ENCODE measurements around the gene BCAS1. TPM values are rescaled to one million over a fixed set of nuclear protein-coding genes. Genes with fewer than 3 reads are reported as not detected.

The BCAS1 gene
- total and polyA plus RNA-seq, 10 donors = 0.23 to 1.3 (median 0.55) TPM; not detected in 2

GRCh38 chr20:54093423-54094267 is 23.3 kb upstream of the BCAS1 start:
- H3K9me3 ChIP-seq = no peaks in the 10 kb centered on the region
- no peak for TF ChIP-seq POLR2AphosphoS5 (IDR thresholded peaks at IDR 0.05)
- TF ChIP-seq POLR2A (IDR thresholded peaks at IDR 0.05) = no peak
- TF ChIP-seq CTCF (IDR thresholded peaks at IDR 0.05 in 8 of 11, conservative IDR thresholded peaks at IDR 0.05 in 3 of 11) = no peak
- no peak for DNase-seq
- intact Hi-C loops (cut with DNase I; ENCODE audit: low total_unique reads) = no loop called here
- WGBS, 5 donors = 58 to 75% (median 65%) methylated on average over 9 of the region's 9 CpGs
- peaks cover 0 to 14% (median 0%) of the 10 kb centered on the region in 7 donors for H3K27me3 ChIP-seq (replicated peaks in 1 of 7)
- H3K4me3 ChIP-seq = no peak overlapping the region
- no peak overlapping the region for H3K27ac ChIP-seq
- H3K4me1 ChIP-seq = peaks cover 0 to 5% (median 0%) of the 10 kb centered on the region in 6 donors
- H3K36me3 ChIP-seq = no peaks in the 10 kb centered on the region

- TF ChIP-seq CTCF (IDR thresholded peaks at IDR 0.05 in 8 of 11, conservative IDR thresholded peaks at IDR 0.05 in 3 of 11) (no peak), POLR2A (IDR thresholded peaks at IDR 0.05) (no peak), POLR2AphosphoS5 (IDR thresholded peaks at IDR 0.05) (no peak)
- Histone ChIP-seq H3K9me3 (no peaks in the 10 kb centered on the region), H3K36me3 (no peaks in the 10 kb centered on the region), H3K27ac (no peak overlapping the region), H3K4me3 (no peak overlapping the region), H3K4me1 (peaks cover 0 to 5% (median 0%) of the 10 kb centered on the region in 6 donors), H3K27me3 (replicated peaks in 1 of 7) (peaks cover 0 to 14% (median 0%) of the 10 kb centered on the region in 7 donors)
- intact Hi-C loops (cut with DNase I; ENCODE audit: low total_unique reads) = no loop called here
- DNase-seq = no peak
- 76 to 87% (median 81%) methylated on average over 2 of the region's 2 CpGs for WGBS, 5 donors
Measured at GRCh38 chr20:54092021-54092420, 21.6 kb upstream of the BCAS1 start.

GRCh38 chr20:54091120-54091480 is 20.7 kb upstream of the BCAS1 start:
- Histone ChIP-seq H3K27me3 (replicated peaks in 1 of 7) (peaks cover 0 to 14% (median 0%) of the 10 kb centered on the region in 7 donors), H3K4me1 (peaks cover 0 to 5% (median 0%) of the 10 kb centered on the region in 6 donors), H3K4me3 (no peak overlapping the region), H3K36me3 (no peaks in the 10 kb centered on the region), H3K9me3 (no peaks in the 10 kb centered on the region), H3K27ac (no peak overlapping the region)
- no peak for TF ChIP-seq POLR2A (IDR thresholded peaks at IDR 0.05)
- TF ChIP-seq CTCF (IDR thresholded peaks at IDR 0.05 in 8 of 11, conservative IDR thresholded peaks at IDR 0.05 in 3 of 11) = no peak
- no peak for TF ChIP-seq POLR2AphosphoS5 (IDR thresholded peaks at IDR 0.05)
- WGBS, 5 donors = 61 to 79% (median 78%) methylated on average over 6 of the region's 6 CpGs
- intact Hi-C loops (cut with DNase I; ENCODE audit: low total_unique reads) = no loop called here
- no peak for DNase-seq
